ENCODE data around the gene THADA. TPM values are rescaled to one million over a fixed set of nuclear protein-coding genes. Genes with fewer than 3 reads are reported as not detected.
A peak's percentile ranks its signal among the peaks of the same experiment; 100 is the strongest.

THADA gene
- total RNA-seq, 4 donors from 2014 or later: 26.2 to 58.3 (median 29.7) TPM

GRCh38 chr2:43305012-43305411, 290.8 kb downstream of the THADA start:
- H3K4me3 ChIP-seq: no peak overlapping the region
- 4% methylated on average over 2 of the region's 2 CpGs for WGBS
- H3K27ac ChIP-seq: peak overlapping the region; percentile 84

GRCh38 chr2:43303889-43304288, 291.9 kb downstream of the THADA start:
- Histone ChIP-seq H3K9me3 (no peaks in the 10 kb centered on the region), H3K4me1 (peaks cover 78% of the 10 kb centered on the region), H3K36me3 (no peaks in the 10 kb centered on the region), H3K27me3 (no peaks in the 10 kb centered on the region), H3K27ac (peak overlapping the region; percentile 84), H3K4me3 (no peak overlapping the region)
- DNase-seq (ENCODE audit: low spot score in 2 of 2): no peak
- TF ChIP-seq EP300 (IDR thresholded peaks at IDR 0.05) (no peak), POLR2A (IDR thresholded peaks at IDR 0.05) (no peak), CTCF (IDR thresholded peaks at IDR 0.05) (no peak), POLR2AphosphoS5 (IDR thresholded peaks at IDR 0.05) (no peak)
- WGBS: 79% methylated on average over 3 of the region's 3 CpGs

More at GRCh38 chr2:43305012-43305411, 290.8 kb downstream of the THADA start:
- Histone ChIP-seq H3K27me3 (no peaks in the 10 kb centered on the region), H3K36me3 (no peaks in the 10 kb centered on the region), H3K4me1 (peaks cover 74% of the 10 kb centered on the region), H3K9me3 (no peaks in the 10 kb centered on the region)
- TF ChIP-seq POLR2AphosphoS5 (IDR thresholded peaks at IDR 0.05) (no peak), EP300 (IDR thresholded peaks at IDR 0.05) (no peak), CTCF (IDR thresholded peaks at IDR 0.05) (no peak), POLR2A (IDR thresholded peaks at IDR 0.05) (no peak)
- DNase-seq (ENCODE audit: low spot score in 2 of 2): no peak

GRCh38 chr2:43302961-43303494, 292.8 kb downstream of the THADA start:
- Histone ChIP-seq H3K36me3 (no peaks in the 10 kb centered on the region), H3K27me3 (no peaks in the 10 kb centered on the region), H3K27ac (peak overlapping the region; percentile 84), H3K4me1 (peaks cover 79% of the 10 kb centered on the region), H3K9me3 (no peaks in the 10 kb centered on the region), H3K4me3 (no peak overlapping the region)
- DNase-seq (ENCODE audit: low spot score in 2 of 2): no peak
- TF ChIP-seq CTCF (IDR thresholded peaks at IDR 0.05) (no peak), EP300 (IDR thresholded peaks at IDR 0.05) (no peak), POLR2A (IDR thresholded peaks at IDR 0.05) (no peak), POLR2AphosphoS5 (IDR thresholded peaks at IDR 0.05) (no peak)

GRCh38 chr2:43302182-43302960, 293.5 kb downstream of the THADA start:
- no peaks in the 10 kb centered on the region for H3K36me3 ChIP-seq
- peaks cover 78% of the 10 kb centered on the region for H3K4me1 ChIP-seq
- WGBS: 73% methylated on average over 3 of the region's 3 CpGs
- peak overlapping the region; percentile 60 for H3K27ac ChIP-seq
- no peak for DNase-seq (ENCODE audit: low spot score in 2 of 2)
- H3K9me3 ChIP-seq: no peaks in the 10 kb centered on the region
- TF ChIP-seq POLR2A (IDR thresholded peaks at IDR 0.05): no peak
- H3K27me3 ChIP-seq: no peaks in the 10 kb centered on the region
- no peak overlapping the region for H3K4me3 ChIP-seq

- peak overlapping the region; percentile 60 for H3K27ac ChIP-seq
- WGBS: 37% methylated on average over 13 of the region's 13 CpGs
Measured at GRCh38 chr2:43300781-43301583, 294.9 kb downstream of the THADA start.

More at GRCh38 chr2:43300781-43301583, 294.9 kb downstream of the THADA start:
- TF ChIP-seq CTCF (IDR thresholded peaks at IDR 0.05) (no peak), EP300 (IDR thresholded peaks at IDR 0.05) (no peak), POLR2A (IDR thresholded peaks at IDR 0.05) (no peak), POLR2AphosphoS5 (IDR thresholded peaks at IDR 0.05) (no peak)
- no peak for DNase-seq (ENCODE audit: low spot score in 2 of 2)
- Histone ChIP-seq H3K9me3 (no peaks in the 10 kb centered on the region), H3K36me3 (no peaks in the 10 kb centered on the region), H3K4me1 (peaks cover 64% of the 10 kb centered on the region), H3K27me3 (no peaks in the 10 kb centered on the region), H3K4me3 (no peak overlapping the region)

All from suprapubic skin (tissue), 4 donors.